Brain microvascular endothelial cell (primary cell): ENCODE measurements around the gene SLC7A1.
A peak's percentile ranks its signal among the peaks of the same experiment; 100 is the strongest.

Experiments
- DNase-seq: peaks from one replicate; pipeline ENCODE4 v3.0.0-alpha.2; 2020
- H3K27ac ChIP-seq: fragments of 250-450 bp; sonication (Bioruptor Pico); 2 replicates; pipeline ENCODE4 v1.5.1; 2020; ENCODE audit warnings: mild to moderate bottlenecking, moderate library complexity
- H3K27me3 ChIP-seq: fragments of 250-450 bp; sonication (Bioruptor Pico); replicated peaks from 2 replicates; pipeline ENCODE4 v1.5.1; 2020; ENCODE audit warnings: mild to moderate bottlenecking
- H3K36me3 ChIP-seq: fragments of 250-450 bp; sonication (Bioruptor Pico); replicated peaks from 2 replicates; pipeline ENCODE4 v1.5.1; 2020; ENCODE audit warnings: mild to moderate bottlenecking
- H3K4me3 ChIP-seq: 2 replicates; pipeline ENCODE4 v1.5.1; 2011; ENCODE audit warnings: low read depth, mild to moderate bottlenecking, control low read depth, low read length, moderate library complexity
- CTCF ChIP-seq: IDR thresholded peaks from 2 replicates; pipeline ENCODE4 v1.5.1; 2011; ENCODE audit warnings: low read depth, mild to moderate bottlenecking, moderate library complexity, low read length, control low read depth, inconsistent platforms; ENCODE audit errors: missing control alignments
- in situ Hi-C: cut with HindIII; loops from 2 replicates; pipeline ENCODE4 v1.10.0; 2017; ENCODE audit warnings: low sequenced_read_pairs, low pct_ligation_motif_present

Gene SLC7A1

GRCh38 chr13:29619995-29620394 lies 24.5 kb upstream of the SLC7A1 start:
- no peak for DNase-seq

GRCh38 chr13:29613101-29613500 lies 17.6 kb upstream of the SLC7A1 start:
- no peak for TF ChIP-seq CTCF
- no peak for DNase-seq
- in situ Hi-C loops, result no loop called here
- no peaks in the 10 kb centered on the region for H3K27me3 ChIP-seq
- no peak overlapping the region for H3K4me3 ChIP-seq
- no peaks in the 10 kb centered on the region for H3K36me3 ChIP-seq
- H3K27ac ChIP-seq, result no peak overlapping the region

More at GRCh38 chr13:29619995-29620394, 24.5 kb upstream of the SLC7A1 start:
- Histone ChIP-seq H3K4me3 (no peak overlapping the region), H3K27me3 (no peaks in the 10 kb centered on the region), H3K36me3 (no peaks in the 10 kb centered on the region), H3K27ac (peak overlapping the region; percentile 95)
- in situ Hi-C loops, result no loop called here
- no peak for TF ChIP-seq CTCF

GRCh38 chr13:29607465-29607864 lies 12.0 kb upstream of the SLC7A1 start:
- TF ChIP-seq CTCF, result no peak
- Histone ChIP-seq H3K36me3 (no peaks in the 10 kb centered on the region), H3K27ac (no peak overlapping the region), H3K4me3 (no peak overlapping the region), H3K27me3 (no peaks in the 10 kb centered on the region)
- no peak for DNase-seq
- in situ Hi-C loops, result no loop called here

- peak; percentile 36 for DNase-seq
- TF ChIP-seq CTCF, result no peak
- H3K27me3 ChIP-seq, result no peaks in the 10 kb centered on the region
- no peaks in the 10 kb centered on the region for H3K36me3 ChIP-seq
- in situ Hi-C loops, result no loop called here
- H3K27ac ChIP-seq, result no peak overlapping the region
- H3K4me3 ChIP-seq, result no peak overlapping the region
These were observed 10.5 kb upstream of the SLC7A1 start for GRCh38 chr13:29605860-29606526.

GRCh38 chr13:29598321-29598720 lies 2.8 kb upstream of the SLC7A1 start:
- no peaks in the 10 kb centered on the region for H3K27me3 ChIP-seq
- H3K36me3 ChIP-seq, result peaks cover 2% of the 10 kb centered on the region
- no peak for TF ChIP-seq CTCF
- DNase-seq, result no peak
- in situ Hi-C loops, result no loop called here
- H3K27ac ChIP-seq, result no peak overlapping the region
- H3K4me3 ChIP-seq, result no peak overlapping the region

GRCh38 chr13:29597706-29598105 lies 2.2 kb upstream of the SLC7A1 start:
- DNase-seq, result no peak
- no peak overlapping the region for H3K27ac ChIP-seq
- peaks cover 2% of the 10 kb centered on the region for H3K36me3 ChIP-seq
- no peak overlapping the region for H3K4me3 ChIP-seq
- no peaks in the 10 kb centered on the region for H3K27me3 ChIP-seq
- no peak for TF ChIP-seq CTCF
- in situ Hi-C loops, result no loop called here
